A549 (cell line): ENCODE measurements around the gene KLHL1. TPM values are rescaled to one million over a fixed set of nuclear protein-coding genes. Genes with fewer than 3 reads are reported as not detected.

Source experiments
- ATAC-seq, 2 experiments: fragments of 200-7000 bp in 1 of 2; fragments of >200 bp in 1 of 2; cut with Nextera tagmentation in 1 of 2; cut with Tn5 transposase in 1 of 2; 3 replicates each; pipeline versions ENCODE4 v1.8.0 to v1.9.1; 2018 to 2020; ENCODE audit warnings: mild to moderate bottlenecking in 1 of 2, moderate library complexity in 1 of 2
- CTCF ChIA-PET: fragments of 300-600 bp; sonication (Branson Sonifier 250); formaldehyde crosslinking; extraction: SDS; loops from one replicate; lab custom pipeline; 2021; ENCODE audit warnings: antibody characterized with exemption, inconsistent platforms; lab: Yijun Ruan, JAX
- POLR2A ChIA-PET: fragments of 350-600 bp; formaldehyde crosslinking; extraction: SDS; loops from one replicate; lab custom pipeline; 2021; ENCODE audit warnings: antibody characterized with exemption, inconsistent platforms; lab: Yijun Ruan, JAX
- DNase-seq, 2 experiments: peaks; one replicate each; pipeline versions ENCODE4 v3.0.0 to v3.0.0-alpha.2; 2011 to 2016; ENCODE audit warnings: low read depth in 1 of 2, low spot score in 1 of 2
- FAIRE-seq: peaks from 2 replicates; lab custom pipeline; 2011; peaks lifted over from hg19 to GRCh38; lab: Jason Lieb, UNC
- H3K27ac ChIP-seq, 2 experiments: fragments of >200 bp; sonication (Bioruptor Twin); formaldehyde crosslinking; 3 replicates each; pipeline ENCODE4 v1.5.1; 2016 to 2017
- H3K4me1 ChIP-seq: fragments of >200 bp; sonication (Bioruptor Twin); formaldehyde crosslinking; 3 replicates; pipeline ENCODE4 v1.6.1; 2016
- H3K4me2 ChIP-seq: fragments of >200 bp; sonication (Bioruptor Twin); formaldehyde crosslinking; 3 replicates; pipeline ENCODE4 v1.6.1; 2016
- H3K4me3 ChIP-seq: fragments of >200 bp; sonication (Bioruptor Twin); formaldehyde crosslinking; 3 replicates; pipeline ENCODE4 v1.5.1; 2016
- H3K9me3 ChIP-seq: fragments of >200 bp; sonication (Bioruptor Twin); formaldehyde crosslinking; 3 replicates; pipeline ENCODE4 v1.6.1; 2016
- CBX8 ChIP-seq: fragments of 200-600 bp; sonication (generic); IDR thresholded peaks from 2 replicates; pipeline ENCODE4 v1.6.1; 2016
- CHD4 ChIP-seq: fragments of 200-600 bp; sonication (generic); IDR thresholded peaks from 2 replicates; pipeline ENCODE4 v1.6.1; 2016; ENCODE audit warnings: antibody characterized with exemption, mild to moderate bottlenecking, borderline replicate concordance
- CTCF ChIP-seq: fragments of >200 bp; sonication (Bioruptor Twin); formaldehyde crosslinking; IDR thresholded peaks from 3 replicates; pipeline ENCODE4 v1.5.1; 2016
- EHMT2 ChIP-seq: fragments of 200-600 bp; sonication (generic); IDR thresholded peaks from 2 replicates; pipeline ENCODE4 v1.6.1; 2016; ENCODE audit warnings: antibody characterized with exemption, low read depth, mild to moderate bottlenecking, moderate library complexity
- ELK1 ChIP-seq: fragments of 150-350 bp; IDR thresholded peaks from 2 replicates; pipeline ENCODE4 v1.6.1; 2014; ENCODE audit warnings: low read depth, mild to moderate bottlenecking, low read length
- EP300 ChIP-seq, 2 experiments: fragments of >200 bp; sonication (Bioruptor Twin); formaldehyde crosslinking; IDR thresholded peaks; 2 replicates in 1 of 2; 3 replicates in 1 of 2; pipeline ENCODE4 v1.6.1; 2016 to 2017
- ESRRA ChIP-seq: fragments of 150-350 bp; IDR thresholded peaks from 2 replicates; pipeline ENCODE4 v1.6.1; 2014; ENCODE audit warnings: mild to moderate bottlenecking, low read length, borderline replicate concordance
- FOSL2 ChIP-seq, 2 experiments: fragments of 450-650 bp in 1 of 2; fragments of >200 bp in 1 of 2; sonication (Bioruptor Twin) in 1 of 2; formaldehyde crosslinking; IDR thresholded peaks; 2 replicates each; pipeline versions ENCODE4 v1.5.0 to v1.6.1; 2016 to 2020; ENCODE audit warnings: mild to moderate bottlenecking in 1 of 2, moderate library complexity in 1 of 2
- FOXS1 ChIP-seq: fragments of 250-450 bp; sonication (Bioruptor Pico); IDR thresholded peaks from 2 replicates; pipeline ENCODE4 v1.5.0; 2020; ENCODE audit warnings: mild to moderate bottlenecking, moderate library complexity
- GATA3 ChIP-seq: IDR thresholded peaks from 2 replicates; pipeline ENCODE4 v1.6.1; 2012; ENCODE audit warnings: borderline replicate concordance
- HDAC2 ChIP-seq: fragments of 200-600 bp; sonication (generic); IDR thresholded peaks from 2 replicates; pipeline ENCODE4 v1.6.1; 2016
- HES2 ChIP-seq: fragments of >200 bp; sonication (Bioruptor Twin); formaldehyde crosslinking; IDR thresholded peaks from 2 replicates; pipeline ENCODE4 v1.6.1; 2016
- HMGXB4 ChIP-seq: fragments of 250-450 bp; sonication (Bioruptor Pico); IDR thresholded peaks from 2 replicates; pipeline ENCODE4 v1.5.0; 2021; ENCODE audit warnings: mild to moderate bottlenecking, moderate library complexity, borderline replicate concordance
- HOXB13 ChIP-seq: fragments of 250-450 bp; sonication (Bioruptor Pico); IDR thresholded peaks from 2 replicates; pipeline ENCODE4 v1.5.0; 2020; ENCODE audit warnings: low read depth, mild to moderate bottlenecking, moderate library complexity
- JUNB ChIP-seq: fragments of >200 bp; sonication (Bioruptor Twin); formaldehyde crosslinking; IDR thresholded peaks from 2 replicates; pipeline ENCODE4 v1.6.1; 2016
- KDM1A ChIP-seq: fragments of 200-600 bp; sonication (generic); IDR thresholded peaks from 2 replicates; pipeline ENCODE4 v1.6.1; 2016; ENCODE audit warnings: low read depth, mild to moderate bottlenecking
- KDM5A ChIP-seq: fragments of 200-600 bp; sonication (generic); IDR thresholded peaks from 2 replicates; pipeline ENCODE4 v1.6.1; 2016; ENCODE audit warnings: antibody characterized with exemption, mild to moderate bottlenecking
- MAFK ChIP-seq: fragments of 450-650 bp; IDR thresholded peaks from 2 replicates; pipeline ENCODE4 v1.6.1; 2014; ENCODE audit not compliant: partially characterized antibody
- NPAS2 ChIP-seq: fragments of 250-450 bp; sonication (Bioruptor Pico); IDR thresholded peaks from 2 replicates; pipeline ENCODE4 v1.8.0; 2022; ENCODE audit warnings: mild to moderate bottlenecking, moderate library complexity, borderline replicate concordance
- PBX3 ChIP-seq: IDR thresholded peaks from 2 replicates; pipeline ENCODE4 v1.6.1; 2012
- PHF8 ChIP-seq: fragments of 200-600 bp; sonication (generic); IDR thresholded peaks from 2 replicates; pipeline ENCODE4 v1.6.1; 2016; ENCODE audit warnings: low read depth, mild to moderate bottlenecking, antibody characterized with exemption, moderate library complexity, borderline replicate concordance
- POLR2AphosphoS2 ChIP-seq: conservative IDR thresholded peaks from 2 replicates; pipeline ENCODE4 v1.6.1; 2012; ENCODE audit warnings: low read length, improper control_type of control experiment, inconsistent platforms
- RARB ChIP-seq: fragments of 250-450 bp; sonication (Bioruptor Pico); IDR thresholded peaks from 2 replicates; pipeline ENCODE4 v1.8.0; 2021; ENCODE audit warnings: mild to moderate bottlenecking, moderate library complexity
- RFX5 ChIP-seq: fragments of 450-650 bp; IDR thresholded peaks from 2 replicates; pipeline ENCODE4 v1.7.1; 2014; ENCODE audit warnings: antibody characterized with exemption, mild to moderate bottlenecking, moderate library complexity
- RNF2 ChIP-seq: fragments of 200-600 bp; sonication (generic); IDR thresholded peaks from 2 replicates; pipeline ENCODE4 v1.6.1; 2016; ENCODE audit warnings: low read depth, mild to moderate bottlenecking, antibody characterized with exemption, moderate library complexity, borderline replicate concordance
- SMC3 ChIP-seq: fragments of >200 bp; sonication (Bioruptor Twin); formaldehyde crosslinking; IDR thresholded peaks from 3 replicates; pipeline ENCODE4 v1.6.1; 2018; ENCODE audit warnings: inconsistent platforms
- TFCP2L1 ChIP-seq: fragments of 250-450 bp; sonication (Bioruptor Pico); IDR thresholded peaks from 2 replicates; pipeline ENCODE4 v1.5.0; 2021; ENCODE audit warnings: mild to moderate bottlenecking
- TP53 ChIP-seq: fragments of 250-450 bp; sonication (Bioruptor Pico); IDR thresholded peaks from 2 replicates; pipeline ENCODE4 v1.5.0; 2021; ENCODE audit warnings: mild to moderate bottlenecking, moderate library complexity
- USF2 ChIP-seq: fragments of 450-650 bp; IDR thresholded peaks from 2 replicates; pipeline ENCODE4 v1.6.1; 2014; ENCODE audit warnings: antibody characterized with exemption
- ZSCAN20 ChIP-seq: fragments of 250-450 bp; sonication (Bioruptor Pico); IDR thresholded peaks from 2 replicates; pipeline ENCODE4 v1.8.0; 2022; ENCODE audit warnings: mild to moderate bottlenecking, moderate library complexity
- WGBS: methylation state at CpG from one replicate; pipeline ENCODE4 v1.1.6; 2017; ENCODE audit errors: missing lambda C conversion rate; 5-methylcytosine and 5-hydroxymethylcytosine counted together
- polyA plus RNA-seq, 4 experiments: library from polyadenylated mRNA; depleted of rRNA in 3 of 4; stranded (reverse); fragments of >200 nt; fragmentation: RNase III in 1 of 4; extraction: RNeasy Plus Mini Kit Qiagen cat#74134 plus additional on column Dnase treatment in 1 of 4; gene quantifications; 2 replicates in 3 of 4; 3 replicates in 1 of 4; pipeline ENCODE4 v1.2.3, GENCODE V29; 2011 to 2017

The KLHL1 gene
- polyA plus RNA-seq, 2 of the 4 experiments (the other 2 are of a cell fraction), result not detected

GRCh38 chr13:70107125-70107497 lies 1.1 kb downstream of the KLHL1 start (continued):
- TF ChIP-seq HOXB13 (CRISPR knock-in tag) (no peak), FOXS1 (no peak), HDAC2 (no peak), PHF8 (no peak), GATA3 (no peak), CBX8 (no peak), RARB (CRISPR knock-in tag) (no peak), TP53 (no peak), MAFK (no peak)

GRCh38 chr13:70104481-70104880 lies 3.8 kb downstream of the KLHL1 start:
- CTCF ChIA-PET, result no interaction called here
- FAIRE-seq, result no peak

GRCh38 chr13:70098669-70099068 lies 9.6 kb downstream of the KLHL1 start:
- no peaks in the 10 kb centered on the region for H3K4me1 ChIP-seq
- no peak overlapping the region for H3K4me2 ChIP-seq
- ChIA-PET CTCF (interaction anchor here (0.8 to 1.7 kb wide), 2 partner anchors 12 to 472 kb away, joined by 3 to 7 read pairs; no protein-coding TSS in a partner anchor), POLR2A (no interaction called here)
- DNase-seq (no peak), ATAC-seq (no peak), FAIRE-seq (no peak)
- H3K9me3 ChIP-seq, result no peaks in the 10 kb centered on the region
- H3K27ac ChIP-seq, result no peak overlapping the region
- TF ChIP-seq JUNB (no peak), CHD4 (no peak), HDAC2 (no peak), RFX5 (no peak), RNF2 (no peak), TFCP2L1 (CRISPR knock-in tag) (no peak), EP300 (IDR thresholded peaks at IDR 0.05) (no peak), HES2 (no peak), KDM5A (no peak), ELK1 (no peak), FOSL2 (IDR thresholded peaks at IDR 0.05) (no peak), FOSL2 (CRISPR knock-in tag; IDR thresholded peaks at IDR 0.05) (no peak), USF2 (no peak), KDM1A (no peak), RARB (CRISPR knock-in tag) (no peak), NPAS2 (CRISPR knock-in tag) (no peak), SMC3 (no peak), EHMT2 (no peak), CTCF (no peak), PBX3 (no peak)
- 0% methylated on average over 1 of the region's 1 CpG for WGBS
- H3K4me3 ChIP-seq, result no peak overlapping the region

More at GRCh38 chr13:70104481-70104880, 3.8 kb downstream of the KLHL1 start:
- no peak for TF ChIP-seq ESRRA
- no peak for TF ChIP-seq POLR2AphosphoS2
- TF ChIP-seq FOXS1, result no peak
- TF ChIP-seq EP300 (IDR thresholded peaks at IDR 0.05), result no peak
- no peak for TF ChIP-seq ZSCAN20 (CRISPR knock-in tag)
- TF ChIP-seq HMGXB4 (CRISPR knock-in tag), result no peak
- no peak for ATAC-seq
- no peak overlapping the region for H3K4me3 ChIP-seq
- H3K4me1 ChIP-seq, result no peaks in the 10 kb centered on the region
- no peak overlapping the region for H3K27ac ChIP-seq
- POLR2A ChIA-PET, result no interaction called here
- no peak for DNase-seq
- H3K9me3 ChIP-seq, result no peaks in the 10 kb centered on the region
- H3K4me2 ChIP-seq, result no peak overlapping the region
